HG03354 (cell line): Measurements from ENCODE around the gene MBOAT1.
"Not testable (repeated sequence)": the region's sequence is repeated elsewhere in the genome, so short reads cannot be mapped to it uniquely, and the experiment has no call there.

Experiments used
- ATAC-seq: cut with Tn5 transposase; IDR thresholded peaks from one replicate; pipeline ENCODE4 v1.9.1; 2021; ENCODE audit warnings: mild to moderate bottlenecking; ENCODE audit not compliant: unreplicated experiment, poor library complexity, severe bottlenecking

MBOAT1 gene

DNA sequence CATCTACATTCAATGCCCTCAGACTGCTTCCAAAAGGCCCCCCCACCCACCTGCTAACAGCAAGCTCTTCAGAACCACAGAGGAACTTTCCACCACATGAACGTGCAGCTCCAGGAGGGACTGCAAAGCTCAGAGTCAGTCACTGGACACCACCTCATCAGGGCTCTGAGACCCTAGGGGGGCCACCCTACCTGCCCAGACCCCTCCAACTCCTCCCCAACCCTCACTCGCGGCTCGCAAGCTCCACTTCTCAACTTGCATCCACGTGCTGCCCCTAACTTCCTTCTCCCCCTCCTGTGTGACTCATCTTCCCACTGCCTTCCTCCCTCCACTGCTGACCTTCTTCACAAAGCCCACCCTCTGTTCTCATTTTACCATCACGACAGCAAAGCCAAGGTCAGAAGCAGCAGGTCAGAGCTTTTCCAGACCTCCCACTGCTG lies 6.5 kb downstream of the MBOAT1 start:
- no peak for ATAC-seq

DNA sequence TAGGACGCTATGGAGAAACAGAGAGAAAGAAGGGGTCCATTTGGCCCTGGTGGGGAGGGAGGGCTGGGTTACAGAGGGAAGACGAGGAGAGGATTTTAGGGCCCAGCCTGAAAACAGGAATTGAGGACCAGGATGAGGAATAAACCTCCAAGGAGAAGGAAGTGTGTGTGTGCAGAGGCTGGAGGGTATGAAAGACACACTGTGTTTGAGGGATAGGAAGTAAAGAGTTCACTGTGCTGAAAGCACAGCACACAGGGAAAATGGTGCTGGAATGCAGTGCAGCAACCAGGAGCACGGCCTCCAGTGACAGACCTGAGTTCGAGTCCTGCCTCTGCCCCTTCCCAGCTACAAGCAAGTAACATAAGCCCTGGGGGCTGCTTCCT lies 7.8 kb downstream of the MBOAT1 start:
- ATAC-seq: no peak

- no peak for ATAC-seq
Measured at GRCh38 chr6:20203561-20204511, 8.4 kb downstream of the MBOAT1 start.

DNA sequence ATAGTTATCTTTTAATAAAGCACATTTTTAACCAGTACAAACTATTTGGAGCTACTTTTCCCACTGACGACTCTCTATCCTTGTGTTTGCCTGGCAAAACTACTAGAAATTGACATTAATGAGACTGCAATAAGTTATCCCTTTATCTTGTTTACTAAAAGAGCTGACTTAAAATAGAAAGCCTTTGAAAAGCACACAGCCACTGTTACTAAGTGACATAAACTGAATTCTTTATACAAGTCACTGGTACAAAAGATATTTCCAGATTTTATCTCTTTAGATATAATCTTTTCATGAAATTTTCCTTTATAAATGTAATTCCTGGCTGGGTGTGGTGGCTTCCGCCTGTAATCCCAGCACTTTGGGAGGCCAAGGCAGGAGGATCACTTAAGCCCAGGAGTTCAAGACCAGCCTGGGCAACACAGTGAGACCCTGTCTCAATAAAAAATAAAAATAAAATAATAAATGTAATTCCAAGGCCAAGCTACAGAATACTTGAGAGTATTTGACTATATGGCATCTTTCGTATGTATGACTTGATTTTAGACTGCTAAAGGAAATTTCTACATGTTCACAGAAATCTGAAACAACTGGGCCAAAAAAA lies 9.5 kb downstream of the MBOAT1 start:
- ATAC-seq: no peak

DNA sequence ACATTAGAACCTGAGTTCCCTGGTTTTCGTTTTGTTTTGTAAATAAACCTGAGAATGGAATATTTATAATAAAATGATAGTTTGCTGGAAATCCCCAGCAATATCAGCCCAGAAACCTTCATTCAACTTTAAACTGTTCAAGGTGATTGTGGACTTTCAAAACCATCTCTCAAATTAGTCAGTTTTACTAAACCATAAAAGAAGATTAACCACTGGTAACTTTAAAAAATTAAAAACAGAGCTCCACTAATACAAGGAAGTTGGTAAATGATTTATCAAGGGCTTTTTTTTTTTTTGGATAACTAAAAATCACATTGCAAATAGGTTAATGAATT lies 10.0 kb downstream of the MBOAT1 start:
- ATAC-seq: peak; percentile 38

DNA sequence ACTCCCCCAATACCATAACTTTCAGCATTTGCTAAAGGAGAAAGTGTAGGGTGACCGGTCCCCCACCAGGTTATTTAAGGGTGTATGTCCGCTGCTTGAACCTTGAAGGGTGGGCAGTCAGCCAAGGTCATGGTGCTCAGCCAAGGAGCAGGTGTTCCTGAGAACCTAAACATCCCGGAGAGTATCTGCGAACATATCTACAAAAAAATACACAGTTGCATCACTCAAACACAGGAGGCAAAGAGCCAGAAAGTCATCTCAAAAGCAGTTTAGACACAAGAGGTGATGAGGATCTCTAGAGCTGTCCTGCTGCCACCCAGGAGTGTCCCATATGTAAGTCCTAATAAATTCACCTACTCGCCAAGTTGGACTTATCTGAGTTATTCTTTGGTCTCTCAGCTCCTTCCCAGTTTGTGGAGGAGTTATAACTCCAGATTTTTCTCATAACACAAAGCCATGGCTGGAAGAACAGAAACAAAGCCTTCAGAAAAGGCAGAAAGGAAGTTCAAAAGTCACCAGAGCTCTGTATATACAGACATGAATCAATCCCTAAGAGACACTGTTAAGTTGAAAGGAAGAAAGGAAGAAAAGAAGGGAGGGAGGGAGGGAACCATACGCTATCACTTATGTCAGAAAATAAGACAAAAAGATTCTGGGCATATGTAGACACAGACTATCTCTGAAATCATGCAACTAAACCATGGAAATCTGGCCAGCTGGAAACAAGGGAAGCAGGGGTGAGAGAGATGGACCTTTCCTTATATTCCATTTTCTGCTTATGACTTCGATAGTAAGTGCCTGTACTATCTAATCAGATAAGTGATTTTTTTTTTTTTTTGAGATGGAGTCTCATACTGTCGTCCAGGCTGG lies 11.3 kb downstream of the MBOAT1 start:
- no peak for ATAC-seq

GRCh38 chr6:20198775-20199174 lies 13.5 kb downstream of the MBOAT1 start:
- ATAC-seq: no peak

GRCh38 chr6:20198156-20198774 lies 14.0 kb downstream of the MBOAT1 start:
- no peak for ATAC-seq

- ATAC-seq: no peak
Measured at GRCh38 chr6:20197251-20197650, 15.0 kb downstream of the MBOAT1 start.

DNA sequence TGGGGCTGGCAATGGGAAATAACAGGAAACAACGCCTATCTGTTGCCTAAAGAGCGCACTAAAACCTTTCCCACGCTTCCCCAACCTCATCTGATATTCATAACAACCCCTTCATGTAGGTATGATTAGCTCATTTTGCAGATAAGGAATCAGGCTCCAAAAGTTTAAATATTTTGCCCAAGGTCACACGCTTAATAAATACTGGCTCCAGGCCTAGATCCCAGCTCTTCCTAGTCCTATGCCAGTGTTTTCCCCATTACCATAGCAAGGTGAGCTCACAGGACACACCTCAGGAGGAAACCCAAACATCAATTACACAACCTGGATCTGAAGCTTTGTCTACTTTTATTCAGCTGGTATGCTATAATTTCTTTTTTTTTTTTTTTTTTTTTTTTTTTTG lies 19.6 kb downstream of the MBOAT1 start:
- ATAC-seq: no peak

DNA sequence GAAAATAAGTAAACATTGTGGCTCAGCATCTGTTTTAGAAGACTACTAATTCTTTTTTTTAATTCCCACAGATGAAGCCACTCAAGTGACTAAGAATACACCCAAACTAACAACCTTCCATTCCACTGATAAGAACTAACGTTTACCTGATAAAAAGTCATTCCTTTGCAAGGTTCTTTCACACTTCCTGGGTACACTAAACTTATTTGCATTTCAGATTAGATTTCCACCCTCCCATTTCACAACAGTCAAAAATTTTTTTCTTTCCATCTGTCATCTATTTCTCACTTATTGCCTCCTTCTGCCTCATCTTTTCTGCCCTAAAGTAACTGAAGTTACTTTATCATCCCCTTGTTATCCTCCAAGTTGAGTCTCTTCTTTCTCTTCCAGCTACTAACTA lies 20.3 kb downstream of the MBOAT1 start:
- no peak for ATAC-seq

GRCh38 chr6:20188630-20189075 lies 23.6 kb downstream of the MBOAT1 start:
- no peak for ATAC-seq

DNA sequence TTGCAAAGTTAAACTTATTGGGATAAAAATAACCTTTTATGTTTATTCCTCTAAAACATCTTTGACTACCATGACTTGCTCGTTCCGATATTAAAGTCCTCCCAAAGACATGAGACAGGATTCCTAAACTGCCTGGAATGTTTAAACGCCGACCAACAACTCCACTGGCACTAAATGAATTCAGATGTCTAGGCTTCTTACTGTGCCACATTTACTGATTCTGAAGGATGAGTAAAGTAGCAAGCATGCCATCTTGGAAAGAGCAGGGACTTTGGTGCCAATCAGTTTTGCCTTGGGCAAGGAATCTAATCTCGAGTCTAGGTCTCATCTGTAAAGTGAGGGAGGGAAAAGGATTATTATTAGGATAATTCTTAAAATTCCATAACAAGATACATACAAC lies 25.3 kb downstream of the MBOAT1 start:
- no peak for ATAC-seq

- ATAC-seq: no peak
Measured at GRCh38 chr6:20183706-20184105, 28.6 kb downstream of the MBOAT1 start.

GRCh38 chr6:20182926-20183521 lies 29.2 kb downstream of the MBOAT1 start:
- no peak for ATAC-seq

DNA sequence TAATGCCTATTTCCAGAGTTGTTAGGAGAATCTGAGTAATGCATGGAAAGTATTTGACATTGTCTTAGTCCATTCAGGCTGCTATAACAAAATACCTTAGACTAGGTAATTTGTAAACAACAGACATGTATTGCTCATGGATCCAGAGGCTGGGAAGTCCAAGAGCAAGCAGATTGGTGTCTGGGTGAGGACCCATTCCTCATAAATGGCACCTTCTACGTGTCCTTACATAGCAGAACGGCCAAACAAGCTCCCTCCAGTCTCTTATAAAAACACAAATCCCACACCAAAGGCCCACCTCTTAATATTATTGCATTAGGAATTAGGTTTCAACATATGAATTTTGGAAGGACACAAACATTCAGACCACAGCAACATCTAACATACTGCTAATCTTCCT lies 30.2 kb downstream of the MBOAT1 start:
- ATAC-seq: no peak

- ATAC-seq: peak; percentile 77
Measured at GRCh38 chr6:20180935-20181334, 31.3 kb downstream of the MBOAT1 start.

DNA sequence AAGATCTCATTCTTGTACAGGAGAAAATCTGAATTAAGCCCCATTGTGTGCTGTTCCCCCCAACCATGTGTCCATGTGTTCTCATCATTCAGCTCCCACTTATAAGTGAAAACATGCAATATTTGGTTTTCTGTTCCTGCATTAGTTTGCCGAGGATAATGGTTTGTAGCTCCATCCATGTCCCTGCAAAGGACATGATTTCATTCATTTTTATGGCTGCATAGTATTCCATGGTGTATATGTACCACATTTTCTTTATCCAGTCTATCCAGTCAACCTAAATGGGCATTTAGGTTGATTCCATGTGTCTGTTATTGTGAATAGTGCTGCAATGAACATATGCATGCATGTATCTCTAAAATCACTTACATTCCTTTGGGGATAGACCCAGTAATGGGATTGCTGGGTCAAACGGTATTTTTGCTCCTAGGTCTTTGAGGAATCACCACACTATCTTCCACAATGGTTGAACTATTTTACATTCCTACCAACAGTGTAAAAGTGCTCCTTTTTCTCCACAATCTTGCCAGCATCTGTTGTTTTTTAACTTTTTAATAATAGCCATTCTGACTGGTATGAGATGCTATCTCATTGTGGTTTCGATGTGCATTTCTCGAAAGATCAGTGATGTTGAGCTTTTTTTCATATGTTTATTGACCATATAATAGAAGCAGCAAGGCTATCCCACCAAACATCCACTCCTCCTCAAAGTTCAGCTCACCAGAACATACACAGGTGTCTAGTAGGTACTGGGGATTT lies 32.8 kb downstream of the MBOAT1 start:
- not testable (repeated sequence) for ATAC-seq

DNA sequence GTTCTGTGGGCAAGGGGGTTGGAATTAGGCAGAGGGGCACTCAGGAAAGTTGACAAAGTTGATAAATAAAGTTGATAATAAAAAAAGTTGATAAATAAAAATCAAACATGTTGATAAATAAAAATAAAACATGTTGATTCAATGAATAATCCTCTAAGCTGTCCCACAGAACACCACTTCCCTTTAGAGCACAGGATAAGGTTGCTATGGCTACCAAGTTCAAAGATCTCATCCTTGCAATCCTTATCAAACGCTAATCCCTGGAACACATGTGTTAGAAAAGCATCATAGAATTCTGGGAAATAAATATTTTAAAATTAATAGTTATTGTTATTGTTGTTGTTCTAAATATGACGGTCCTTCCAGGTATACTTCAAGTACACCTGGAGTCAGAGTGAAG lies 33.9 kb downstream of the MBOAT1 start:
- no peak for ATAC-seq
